ENCODE results near the gene ACAN. TPM values are rescaled to one million over a fixed set of nuclear protein-coding genes. Genes with fewer than 3 reads are reported as not detected.

Gene ACAN
- total RNA-seq, 4 donors from 2014 or later = 0.85 to 6.9 TPM; not detected in 2

DNA sequence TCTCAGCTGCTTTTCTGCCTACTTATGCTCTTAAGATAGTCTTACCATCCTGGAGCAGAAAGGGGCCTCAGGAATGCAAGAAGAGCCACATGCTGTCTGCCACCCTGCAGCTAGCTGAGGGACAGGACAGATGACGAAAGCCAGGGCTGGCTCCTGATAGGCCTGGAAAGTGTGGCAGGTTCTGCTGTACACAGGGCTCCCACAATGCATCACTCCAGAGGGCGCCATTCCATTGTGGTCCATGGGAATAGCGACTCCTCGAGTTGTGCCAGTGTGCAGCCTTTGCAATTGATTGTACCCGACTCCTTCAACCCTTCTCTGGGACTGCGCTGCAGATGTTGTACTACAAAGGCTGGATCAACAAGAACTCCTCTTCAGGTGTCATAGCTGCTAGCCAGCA lies 11.2 kb downstream of the ACAN start:
- Histone ChIP-seq H3K27me3 (no peaks in the 10 kb centered on the region), H3K36me3 (no peaks in the 10 kb centered on the region), H3K4me3 (no peak overlapping the region), H3K9me3 (no peaks in the 10 kb centered on the region), H3K4me1 (no peaks in the 10 kb centered on the region), H3K27ac (no peak overlapping the region)
- TF ChIP-seq, protein P1, sequence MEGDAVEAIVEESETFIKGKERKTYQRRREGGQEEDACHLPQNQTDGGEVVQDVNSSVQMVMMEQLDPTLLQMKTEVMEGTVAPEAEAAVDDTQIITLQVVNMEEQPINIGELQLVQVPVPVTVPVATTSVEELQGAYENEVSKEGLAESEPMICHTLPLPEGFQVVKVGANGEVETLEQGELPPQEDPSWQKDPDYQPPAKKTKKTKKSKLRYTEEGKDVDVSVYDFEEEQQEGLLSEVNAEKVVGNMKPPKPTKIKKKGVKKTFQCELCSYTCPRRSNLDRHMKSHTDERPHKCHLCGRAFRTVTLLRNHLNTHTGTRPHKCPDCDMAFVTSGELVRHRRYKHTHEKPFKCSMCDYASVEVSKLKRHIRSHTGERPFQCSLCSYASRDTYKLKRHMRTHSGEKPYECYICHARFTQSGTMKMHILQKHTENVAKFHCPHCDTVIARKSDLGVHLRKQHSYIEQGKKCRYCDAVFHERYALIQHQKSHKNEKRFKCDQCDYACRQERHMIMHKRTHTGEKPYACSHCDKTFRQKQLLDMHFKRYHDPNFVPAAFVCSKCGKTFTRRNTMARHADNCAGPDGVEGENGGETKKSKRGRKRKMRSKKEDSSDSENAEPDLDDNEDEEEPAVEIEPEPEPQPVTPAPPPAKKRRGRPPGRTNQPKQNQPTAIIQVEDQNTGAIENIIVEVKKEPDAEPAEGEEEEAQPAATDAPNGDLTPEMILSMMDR (IDR thresholded peaks at IDR 0.05) = no peak
- no peak for TF ChIP-seq POLR2A (IDR thresholded peaks at IDR 0.05)
- no peak for DNase-seq
- intact Hi-C loops (cut with DNase I; ENCODE audit: low total_unique reads) = no loop called here

DNA sequence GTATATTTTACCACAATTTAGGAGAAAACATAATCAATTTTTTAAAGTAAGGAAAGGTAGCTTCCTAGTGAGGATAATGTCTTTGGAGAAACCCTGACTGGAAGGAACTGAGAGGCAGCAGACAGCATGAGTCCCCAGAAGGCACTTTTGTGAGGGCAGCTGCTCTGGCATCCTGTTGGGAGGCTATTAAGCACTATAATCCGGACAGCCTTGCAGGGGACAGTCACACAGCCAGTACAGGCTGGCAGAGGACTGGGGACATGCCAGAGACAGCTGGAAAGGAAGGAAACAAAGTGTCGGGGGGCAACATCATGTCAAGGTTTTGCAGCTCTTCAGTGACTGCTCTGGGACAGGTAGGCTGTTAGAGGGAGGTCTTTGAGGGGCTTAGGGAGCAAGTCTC lies 15.7 kb downstream of the ACAN start:
- no peak overlapping the region for H3K4me3 ChIP-seq
- H3K36me3 ChIP-seq = no peaks in the 10 kb centered on the region
- no peak for DNase-seq
- H3K4me1 ChIP-seq = no peaks in the 10 kb centered on the region
- intact Hi-C loops (cut with DNase I; ENCODE audit: low total_unique reads) = no loop called here
- no peak overlapping the region for H3K27ac ChIP-seq
- no peak for TF ChIP-seq POLR2A (IDR thresholded peaks at IDR 0.05)
- TF ChIP-seq, protein P1 (IDR thresholded peaks at IDR 0.05) = no peak
- H3K9me3 ChIP-seq = no peaks in the 10 kb centered on the region
- H3K27me3 ChIP-seq = no peaks in the 10 kb centered on the region

DNA sequence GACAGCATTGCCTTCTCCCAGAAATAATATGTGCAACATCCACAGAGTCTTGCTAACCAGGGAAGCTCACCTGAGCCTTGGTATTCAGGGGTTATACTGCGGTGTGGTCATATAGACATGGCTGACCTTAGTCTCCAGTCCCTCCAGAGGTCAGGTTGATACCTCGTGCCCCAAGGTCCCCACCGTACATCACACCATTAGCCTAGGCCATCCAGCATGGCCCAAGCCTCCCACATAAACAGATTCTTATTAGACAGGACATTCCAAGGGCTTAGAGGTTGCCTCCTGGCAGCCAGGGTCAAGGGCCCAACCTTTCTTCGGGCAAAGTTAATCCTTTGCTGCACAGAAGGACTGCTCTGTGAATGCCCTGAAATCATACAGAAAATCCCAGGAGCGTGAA lies 18.8 kb downstream of the ACAN start:
- intact Hi-C loops (cut with DNase I; ENCODE audit: low total_unique reads) = no loop called here
- TF ChIP-seq POLR2A (IDR thresholded peaks at IDR 0.05) = no peak
- TF ChIP-seq, protein P1 (IDR thresholded peaks at IDR 0.05) = no peak
- Histone ChIP-seq H3K27me3 (no peaks in the 10 kb centered on the region), H3K27ac (no peak overlapping the region), H3K9me3 (no peaks in the 10 kb centered on the region), H3K4me3 (no peak overlapping the region), H3K4me1 (no peaks in the 10 kb centered on the region), H3K36me3 (no peaks in the 10 kb centered on the region)
- no peak for DNase-seq

DNA sequence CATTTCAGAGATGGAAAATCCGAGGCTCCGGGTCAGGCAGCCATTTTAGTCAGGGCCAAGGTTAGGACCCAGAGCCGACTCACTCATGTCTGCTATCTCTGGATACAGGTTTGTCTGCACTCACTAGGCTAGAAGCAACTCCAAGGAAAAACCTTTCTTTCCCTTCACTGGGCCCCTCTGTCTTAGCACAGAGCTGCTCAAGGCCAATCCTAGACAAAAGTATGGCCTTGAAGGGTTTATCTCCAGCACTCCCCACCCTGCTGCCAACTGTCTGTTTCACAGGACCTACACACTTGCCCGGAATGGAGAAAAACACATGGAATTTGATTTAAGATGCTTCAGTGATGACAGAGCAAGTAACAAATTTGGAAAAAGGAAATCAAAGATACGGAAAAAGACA lies 25.6 kb downstream of the ACAN start:
- Histone ChIP-seq H3K9me3 (no peaks in the 10 kb centered on the region), H3K36me3 (no peaks in the 10 kb centered on the region), H3K27me3 (no peaks in the 10 kb centered on the region), H3K4me3 (no peak overlapping the region), H3K27ac (no peak overlapping the region), H3K4me1 (no peaks in the 10 kb centered on the region)
- intact Hi-C loops (cut with DNase I; ENCODE audit: low total_unique reads) = no loop called here
- DNase-seq = no peak
- no peak for TF ChIP-seq POLR2A (IDR thresholded peaks at IDR 0.05)
- TF ChIP-seq, protein P1 (IDR thresholded peaks at IDR 0.05) = no peak

DNA sequence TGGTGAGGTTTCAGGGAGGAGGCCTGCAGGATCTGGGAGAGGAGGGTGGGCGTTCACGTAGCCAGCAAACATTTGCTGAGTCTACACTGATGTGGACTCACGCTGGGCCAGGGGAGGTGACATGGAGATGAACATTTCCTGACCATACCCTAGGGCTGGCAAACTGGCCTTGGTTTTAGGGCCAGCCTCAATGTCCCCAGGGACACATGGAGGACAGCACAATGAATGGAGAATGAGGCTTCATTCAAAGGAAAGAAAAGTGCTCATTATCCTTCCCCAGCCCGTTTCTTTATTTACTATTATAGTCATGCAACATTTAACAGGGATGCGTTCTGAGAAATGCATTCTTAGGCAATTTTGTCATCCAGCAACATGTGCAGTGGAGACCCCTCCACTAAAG lies 26.8 kb downstream of the ACAN start:
- no peak for DNase-seq
- intact Hi-C loops (cut with DNase I; ENCODE audit: low total_unique reads) = no loop called here

More for the DNA sequence above, 26.8 kb downstream of the ACAN start:
- Histone ChIP-seq H3K4me1 (no peaks in the 10 kb centered on the region), H3K27me3 (no peaks in the 10 kb centered on the region), H3K9me3 (no peaks in the 10 kb centered on the region), H3K27ac (no peak overlapping the region), H3K4me3 (no peak overlapping the region), H3K36me3 (no peaks in the 10 kb centered on the region)
- no peak for TF ChIP-seq POLR2A (IDR thresholded peaks at IDR 0.05)
- TF ChIP-seq, protein P1 (IDR thresholded peaks at IDR 0.05) = no peak

Measured in uterus (tissue), 4 donors.